Spleen (tissue), 11 donors: ENCODE results near the gene CAMTA1. TPM values are rescaled to one million over a fixed set of nuclear protein-coding genes. Genes with fewer than 3 reads are reported as not detected.

ENCODE experiments used
- DNase-seq: peaks from one replicate; pipeline ENCODE4 v3.0.0-alpha.2; 2020
- H3K27ac ChIP-seq, 8 donors: fragments of 200-600 bp; sonication (generic) in 7 of 8; 1 replicate in 4 of 8; 2 replicates in 4 of 8; pipeline versions ENCODE4 v1.5.0 to v1.8.0; 2016 to 2021; ENCODE audit warnings: inconsistent platforms in 4 of 8, mild to moderate bottlenecking in 4 of 8, moderate library complexity in 1 of 8
- H3K27me3 ChIP-seq, 7 donors: fragments of 200-600 bp; sonication (generic) in 6 of 7; replicated peaks in 1 of 7; 1 replicate in 4 of 7; 2 replicates in 3 of 7; pipeline versions ENCODE4 v1.5.0 to v1.8.0; 2016 to 2021; ENCODE audit warnings: inconsistent platforms in 3 of 7, mild to moderate bottlenecking in 1 of 7
- H3K36me3 ChIP-seq, 6 donors: fragments of 200-600 bp; sonication (generic) in 5 of 6; 1 replicate in 4 of 6; 2 replicates in 2 of 6; pipeline versions ENCODE4 v1.5.0 to v1.8.0; 2016 to 2021; ENCODE audit warnings: inconsistent platforms in 2 of 6
- H3K4me1 ChIP-seq, 6 donors: fragments of 200-600 bp; sonication (generic) in 5 of 6; 1 replicate in 3 of 6; 2 replicates in 3 of 6; pipeline versions ENCODE4 v1.5.0 to v1.8.0; 2016 to 2021; ENCODE audit warnings: inconsistent platforms in 3 of 6
- H3K4me3 ChIP-seq, 8 donors: fragments of 200-600 bp; sonication (generic) in 7 of 8; 1 replicate in 4 of 8; 2 replicates in 4 of 8; pipeline versions ENCODE4 v1.5.0 to v1.8.0; 2016 to 2021; ENCODE audit warnings: inconsistent platforms in 4 of 8, mild to moderate bottlenecking in 4 of 8, moderate library complexity in 2 of 8
- H3K9me3 ChIP-seq, 8 donors: fragments of 200-600 bp; sonication (generic) in 7 of 8; 1 replicate in 4 of 8; 2 replicates in 4 of 8; pipeline versions ENCODE4 v1.5.0 to v1.8.0; 2016 to 2021; ENCODE audit warnings: inconsistent platforms in 4 of 8
- CTCF ChIP-seq, 11 experiments: fragments of 200-600 bp in 7 of 11; fragments of 450-650 bp in 4 of 11; sonication (generic) in 4 of 11; IDR thresholded peaks in 8 of 11; conservative IDR thresholded peaks in 3 of 11; 1 replicate in 7 of 11; 2 replicates in 4 of 11; pipeline versions ENCODE4 v1.4.0 to v1.8.0; 2016 to 2021; ENCODE audit warnings: antibody characterized with exemption in 11 of 11, inconsistent platforms in 4 of 11, mild to moderate bottlenecking in 1 of 11
- POLR2A ChIP-seq, 3 donors: fragments of 450-650 bp; IDR thresholded peaks; one replicate each; pipeline ENCODE4 v1.5.1; 2017; ENCODE audit warnings: antibody characterized with exemption in 3 of 3, mild to moderate bottlenecking in 1 of 3
- POLR2AphosphoS5 ChIP-seq, 3 donors: sonication (generic); formaldehyde crosslinking; IDR thresholded peaks; one replicate each; pipeline ENCODE4 v1.5.1; 2017; ENCODE audit warnings: antibody characterized with exemption in 3 of 3
- WGBS, 5 donors: extraction: QIAGEN DNeasy Blood & Tissue Kit in 3 of 5; methylation state at CpG; one replicate each; pipeline versions ENCODE4 v1.1.5 to v1.1.7; 2013 to 2018; 5-methylcytosine and 5-hydroxymethylcytosine counted together
- intact Hi-C: fragments of 100-400 bp; cut with DNase I; formaldehyde crosslinking; loops from one replicate; pipeline ENCODE4 v1.15.0; 2023; ENCODE audit warnings: low total_unique reads
- polyA plus RNA-seq, 3 donors: library from polyadenylated mRNA; stranded (reverse); fragments of 200-250 nt; gene quantifications; one replicate each; pipeline ENCODE4 v1.2.1, GENCODE V29; 2013
- total RNA-seq, 7 donors: library from RNA; depleted of rRNA in 3 of 7; stranded (reverse); fragments of >200 nt in 3 of 7; fragmentation: NEBNext Ultra II Directional in 4 of 7; extraction: Animal tissue kit (Norgen Biotek cat#: 25700) in 4 of 7; gene quantifications; one replicate each; pipeline versions ENCODE4 v1.1.0 to v1.2.1, GENCODE V29; 2016 to 2021
- donor health status: healthy with polysubstance abuse.
- donor health status: DM: no; HTN: no; CAD: no; lungs with moderate emphysema.
- donor health status: DM: no; HTN: no; CAD: no.
- donor health status: Bipolar disorder and iron deficiency.
- donor health status: healthy.
- donor health status: DM: no; HTN: no; CAD: no.
- donor health status: DM: yes; HTN: yes; CAD: no.

The CAMTA1 gene
- total and polyA plus RNA-seq, 10 donors: 53.0 to 106 (median 77.3) TPM

DNA sequence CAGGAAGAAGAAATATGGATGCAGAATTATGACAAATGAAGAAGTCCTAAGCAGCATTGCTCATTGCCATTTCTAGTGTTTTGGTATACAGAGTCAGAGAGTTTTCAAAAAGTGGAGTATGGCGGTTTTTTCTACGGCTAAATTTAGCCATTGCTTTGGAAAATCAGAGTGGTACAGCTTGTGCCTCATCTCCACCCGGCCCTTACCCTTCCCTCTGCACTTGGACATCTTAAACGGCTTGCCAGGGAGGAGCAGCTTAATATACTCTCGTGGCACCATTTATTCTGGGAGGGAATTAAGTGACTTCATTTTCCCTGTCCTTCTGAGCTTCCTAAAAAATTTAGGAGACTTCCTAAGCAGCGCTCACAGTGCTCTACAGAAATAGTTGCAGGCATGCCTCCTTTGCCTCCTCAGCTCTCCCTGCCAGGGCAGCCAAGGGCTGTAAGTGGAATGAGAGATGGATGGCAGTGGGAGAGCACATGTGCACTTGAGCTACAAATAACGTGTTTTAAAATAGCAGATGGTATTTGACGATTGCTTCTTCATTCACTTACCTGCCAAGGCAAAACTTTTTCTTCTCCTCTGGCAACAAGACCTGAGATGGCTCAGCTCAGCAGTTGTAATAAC lies 934.3 kb downstream of the CAMTA1 start:
- TF ChIP-seq POLR2AphosphoS5 (IDR thresholded peaks at IDR 0.05) (no peak), POLR2A (IDR thresholded peaks at IDR 0.05) (no peak), CTCF (IDR thresholded peaks at IDR 0.05 in 8 of 11, conservative IDR thresholded peaks at IDR 0.05 in 3 of 11) (no peak)
- Histone ChIP-seq H3K4me3 (no peak overlapping the region), H3K27me3 (no peaks in the 10 kb centered on the region), H3K27ac (peak overlapping the region in 2 of 8 donors; percentile 7 to 30), H3K9me3 (no peaks in the 10 kb centered on the region), H3K36me3 (no peaks in the 10 kb centered on the region), H3K4me1 (peaks cover 0 to 14% (median 8%) of the 10 kb centered on the region in 6 donors)
- WGBS, 5 donors: 65 to 82% (median 78%) methylated on average over 8 of the region's 8 CpGs
- no peak for DNase-seq
- intact Hi-C loops: no loop called here

- DNase-seq: no peak
- Histone ChIP-seq H3K9me3 (no peaks in the 10 kb centered on the region), H3K27ac (peak overlapping the region in 1 of 8 donors; percentile 28), H3K4me1 (peaks cover 0 to 34% (median 20%) of the 10 kb centered on the region in 6 donors), H3K4me3 (no peak overlapping the region), H3K27me3 (no peaks in the 10 kb centered on the region), H3K36me3 (no peaks in the 10 kb centered on the region)
- intact Hi-C loops: no loop called here
- TF ChIP-seq POLR2AphosphoS5 (IDR thresholded peaks at IDR 0.05): no peak
- TF ChIP-seq CTCF (IDR thresholded peaks at IDR 0.05 in 8 of 11, conservative IDR thresholded peaks at IDR 0.05 in 3 of 11): no peak
- no peak for TF ChIP-seq POLR2A (IDR thresholded peaks at IDR 0.05)
- WGBS, 5 donors: 45 to 69% (median 57%) methylated on average over 5 of the region's 5 CpGs
These were observed 936.9 kb downstream of the CAMTA1 start for GRCh38 chr1:7721940-7722669.

GRCh38 chr1:7722670-7723012 lies 937.4 kb downstream of the CAMTA1 start:
- WGBS, 5 donors: 89 to 96% (median 92%) methylated on average over 2 of the region's 2 CpGs
- Histone ChIP-seq H3K27ac (no peak overlapping the region), H3K4me3 (no peak overlapping the region), H3K9me3 (no peaks in the 10 kb centered on the region), H3K27me3 (no peaks in the 10 kb centered on the region), H3K4me1 (peaks cover 0 to 39% (median 23%) of the 10 kb centered on the region in 6 donors), H3K36me3 (no peaks in the 10 kb centered on the region)
- TF ChIP-seq POLR2AphosphoS5 (IDR thresholded peaks at IDR 0.05) (no peak), CTCF (IDR thresholded peaks at IDR 0.05 in 8 of 11, conservative IDR thresholded peaks at IDR 0.05 in 3 of 11) (no peak), POLR2A (IDR thresholded peaks at IDR 0.05) (no peak)
- no peak for DNase-seq
- intact Hi-C loops: no loop called here

GRCh38 chr1:7726623-7727022 lies 941.4 kb downstream of the CAMTA1 start:
- Histone ChIP-seq H3K4me1 (peaks cover 0 to 58% (median 25%) of the 10 kb centered on the region in 6 donors), H3K27ac (peak overlapping the region in 5 of 8 donors; percentile 40 to 73 (median 51)), H3K36me3 (no peaks in the 10 kb centered on the region), H3K4me3 (no peak overlapping the region), H3K27me3 (no peaks in the 10 kb centered on the region), H3K9me3 (no peaks in the 10 kb centered on the region)
- DNase-seq: no peak
- 2 to 18% (median 5%) methylated on average over 7 of the region's 7 CpGs for WGBS, 5 donors
- intact Hi-C loops: no loop called here
- peak in 2 of 3 donors; percentile 45 to 61 for TF ChIP-seq POLR2AphosphoS5 (IDR thresholded peaks at IDR 0.05)
- TF ChIP-seq CTCF (IDR thresholded peaks at IDR 0.05 in 8 of 11, conservative IDR thresholded peaks at IDR 0.05 in 3 of 11): no peak
- no peak for TF ChIP-seq POLR2A (IDR thresholded peaks at IDR 0.05)
